Measurements from ENCODE around the gene EHD4.

EHD4 gene

GRCh38 chr15:41945731-41946130 is 26.6 kb downstream of the EHD4 start:
- Histone ChIP-seq H3K9me3 (ENCODE audit: control insufficient read depth, insufficient read depth, low read depth, low read length) (no peaks in the 10 kb centered on the region), H3K36me3 (ENCODE audit: control insufficient read depth in 2 of 2, insufficient read depth in 1 of 2, low read length in 2 of 2) (peaks cover 0 to 11% of the 10 kb centered on the region in 2 experiments; a peak in 1 of 3 replicates), H3K4me3 (ENCODE audit: low read depth, low read length) (no peak overlapping the region), H3K4me1 (ENCODE audit: control insufficient read depth, insufficient read depth, low read length) (no peaks in the 10 kb centered on the region), H3K27ac (ENCODE audit: extremely low read depth, low read depth, low read length) (no peak overlapping the region)
- POLR2A ChIA-PET: no interaction called here
- CTCF ChIA-PET: no interaction called here
- TF ChIP-seq ZNF623 (tag by site-specific recombination; IDR thresholded peaks at IDR 0.05): no peak
- no peak for TF ChIP-seq ZNF311 (tag by site-specific recombination; IDR thresholded peaks at IDR 0.05; ENCODE audit: borderline replicate concordance)
- no peak for TF ChIP-seq ZNF138 (tag by site-specific recombination; IDR thresholded peaks at IDR 0.05; ENCODE audit: borderline replicate concordance)
- no peak for TF ChIP-seq HOXC10 (CRISPR knock-in tag; IDR thresholded peaks at IDR 0.05)
- no peak for TF ChIP-seq ZNF146 (tag by site-specific recombination; IDR thresholded peaks at IDR 0.05)
- no peak for TF ChIP-seq KLF17 (tag by site-specific recombination; IDR thresholded peaks at IDR 0.05)
- TF ChIP-seq OVOL3 (tag by site-specific recombination; IDR thresholded peaks at IDR 0.05): no peak
- TF ChIP-seq TRIM28 (IDR thresholded peaks at IDR 0.05; ENCODE audit: borderline replicate concordance, low read length): no peak
- TF ChIP-seq ZNF366 (tag by site-specific recombination; conservative IDR thresholded peaks at IDR 0.05): no peak

- Histone ChIP-seq H3K36me3 (ENCODE audit: control insufficient read depth in 2 of 2, insufficient read depth in 1 of 2, low read length in 2 of 2) (peaks cover 0 to 11% of the 10 kb centered on the region in 2 experiments; a peak in 1 of 3 replicates), H3K9me3 (ENCODE audit: control insufficient read depth, insufficient read depth, low read depth, low read length) (no peaks in the 10 kb centered on the region), H3K27ac (ENCODE audit: extremely low read depth, low read depth, low read length) (no peak overlapping the region), H3K4me3 (ENCODE audit: low read depth, low read length) (no peak overlapping the region), H3K4me1 (ENCODE audit: control insufficient read depth, insufficient read depth, low read length) (no peaks in the 10 kb centered on the region)
- CTCF ChIA-PET: interaction anchor here (0.6 kb wide), 1 partner anchor 13 kb away, joined by 3 read pairs; no protein-coding TSS in a partner anchor
- POLR2A ChIA-PET: interaction anchor here (1.5 kb wide), 1 partner anchor 27 kb away, joined by 3 read pairs; the partner anchor contains the start of gene EHD4
- TF ChIP-seq ZNF426 (tag by site-specific recombination; IDR thresholded peaks at IDR 0.05): no peak
- no peak for TF ChIP-seq ZNF155 (tag by site-specific recombination; IDR thresholded peaks at IDR 0.05)
- no peak for TF ChIP-seq ZNF214 (tag by site-specific recombination; IDR thresholded peaks at IDR 0.05; ENCODE audit: borderline replicate concordance)
- no peak for TF ChIP-seq ZNF76 (tag by site-specific recombination; IDR thresholded peaks at IDR 0.05; ENCODE audit: borderline replicate concordance, low read depth)
These were observed 27.1 kb downstream of the EHD4 start for GRCh38 chr15:41945221-41945620.

GRCh38 chr15:41944313-41944940 is 27.9 kb downstream of the EHD4 start:
- Histone ChIP-seq H3K4me3 (ENCODE audit: low read depth, low read length) (no peak overlapping the region), H3K9me3 (ENCODE audit: control insufficient read depth, insufficient read depth, low read depth, low read length) (no peaks in the 10 kb centered on the region), H3K27ac (ENCODE audit: extremely low read depth, low read depth, low read length) (no peak overlapping the region), H3K4me1 (ENCODE audit: control insufficient read depth, insufficient read depth, low read length) (no peaks in the 10 kb centered on the region), H3K36me3 (ENCODE audit: control insufficient read depth in 2 of 2, insufficient read depth in 1 of 2, low read length in 2 of 2) (peaks cover 0 to 13% of the 10 kb centered on the region in 2 experiments; a peak in 1 of 3 replicates)
- ChIA-PET CTCF (interaction anchor here (0.6 kb wide), 1 partner anchor 12 kb away, joined by 3 read pairs; no protein-coding TSS in a partner anchor), POLR2A (interaction anchor here (1.5 kb wide), 1 partner anchor 28 kb away, joined by 3 read pairs; the partner anchor contains the start of gene EHD4)
- TF ChIP-seq ZNF521 (tag by site-specific recombination; IDR thresholded peaks at IDR 0.05) (no peak), REPIN1 (tag by site-specific recombination; IDR thresholded peaks at IDR 0.05; ENCODE audit: low read depth) (no peak), ZNF768 (tag by site-specific recombination; IDR thresholded peaks at IDR 0.05) (no peak), ZNF560 (tag by site-specific recombination; IDR thresholded peaks at IDR 0.05; ENCODE audit: borderline replicate concordance) (no peak)

All from HEK293 (cell line).